GM19397 (cell line): ENCODE measurements around the gene KDM4B.

Source experiments
- ATAC-seq: cut with Tn5 transposase; IDR thresholded peaks from one replicate; pipeline ENCODE4 v1.9.1; 2021; ENCODE audit warnings: mild to moderate bottlenecking, moderate library complexity; ENCODE audit not compliant: unreplicated experiment

KDM4B gene

DNA sequence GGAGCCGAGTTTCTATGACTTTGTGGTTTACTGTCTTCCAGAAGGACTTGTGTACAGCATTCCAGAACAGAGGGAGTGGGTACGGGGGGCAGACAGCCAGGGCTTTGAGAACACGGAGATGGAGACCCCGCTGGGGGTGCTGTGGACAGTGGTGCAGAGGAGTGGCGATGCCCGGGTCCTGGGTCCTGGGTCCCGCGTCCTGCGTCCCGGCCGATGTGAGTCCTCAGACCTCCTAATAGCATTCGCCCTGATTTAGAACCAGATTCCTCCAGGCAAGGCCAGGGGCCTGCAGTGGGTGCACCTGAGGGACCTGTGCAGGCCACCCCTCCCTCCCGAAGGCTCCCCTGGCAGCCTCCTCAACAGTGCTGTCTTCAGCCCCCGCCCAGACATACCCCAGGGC is 97.9 kb downstream of the KDM4B start:
- ATAC-seq, result no peak

DNA sequence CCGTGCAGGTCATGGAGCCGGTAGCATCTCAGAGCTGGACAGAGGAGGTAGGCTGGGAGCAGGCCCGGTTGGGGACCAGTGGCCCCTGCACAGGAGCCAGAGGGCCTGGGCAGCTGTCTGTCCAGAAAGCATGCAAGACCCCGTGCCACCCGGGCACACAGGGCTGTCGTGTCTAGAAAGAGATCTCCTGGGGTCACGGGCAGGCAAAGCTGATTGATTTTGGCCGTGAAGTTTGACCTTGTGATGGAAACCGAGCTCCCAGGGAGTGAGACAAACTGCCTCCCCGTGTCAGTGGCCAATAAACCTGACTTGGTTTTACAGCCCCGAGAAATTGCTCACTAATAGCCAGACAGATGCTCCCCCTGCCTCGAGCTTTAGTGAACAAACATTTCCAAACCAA is 98.8 kb downstream of the KDM4B start:
- ATAC-seq, result no peak

DNA sequence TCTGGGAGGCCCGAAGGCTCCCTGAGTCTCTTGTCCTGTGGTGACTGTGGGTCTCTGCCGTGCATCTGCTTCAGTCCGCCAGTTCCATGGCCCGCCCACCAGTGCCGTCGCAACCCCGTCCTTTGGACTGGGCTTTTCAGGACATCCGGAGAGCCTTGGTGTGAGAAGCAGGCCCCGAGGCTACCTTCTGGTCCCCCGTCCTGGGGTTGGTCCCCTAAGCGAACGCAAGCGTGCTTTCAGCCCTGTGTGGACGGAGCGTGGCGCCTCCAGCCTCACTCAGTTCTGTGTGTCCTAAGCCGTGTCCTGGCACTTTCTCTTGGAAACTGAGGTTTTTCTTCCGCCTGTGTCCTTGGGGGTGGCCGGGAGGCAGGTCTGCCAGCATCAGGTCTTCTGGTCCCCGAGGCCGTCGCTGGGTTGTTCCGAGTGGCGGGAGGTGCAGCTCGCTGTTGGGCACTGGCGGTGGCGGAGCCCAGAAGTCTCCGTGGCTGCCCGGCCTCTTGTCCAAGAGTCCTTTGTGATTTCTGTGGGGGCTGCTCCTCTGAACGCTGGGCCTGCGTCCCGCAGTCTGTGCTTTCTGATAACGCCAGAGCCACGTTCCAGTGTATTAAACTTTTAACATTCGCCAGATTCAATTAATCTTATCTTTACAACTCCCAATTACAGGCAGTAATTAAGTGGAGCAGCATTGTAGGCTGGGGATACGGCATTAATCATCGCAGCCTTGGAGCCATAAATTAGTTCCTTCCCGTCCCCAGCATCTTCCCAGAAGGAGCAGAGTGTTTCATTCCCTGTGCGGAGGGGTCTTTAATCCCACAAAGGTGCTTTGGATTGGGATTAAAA is 99.5 kb downstream of the KDM4B start:
- no peak for ATAC-seq

DNA sequence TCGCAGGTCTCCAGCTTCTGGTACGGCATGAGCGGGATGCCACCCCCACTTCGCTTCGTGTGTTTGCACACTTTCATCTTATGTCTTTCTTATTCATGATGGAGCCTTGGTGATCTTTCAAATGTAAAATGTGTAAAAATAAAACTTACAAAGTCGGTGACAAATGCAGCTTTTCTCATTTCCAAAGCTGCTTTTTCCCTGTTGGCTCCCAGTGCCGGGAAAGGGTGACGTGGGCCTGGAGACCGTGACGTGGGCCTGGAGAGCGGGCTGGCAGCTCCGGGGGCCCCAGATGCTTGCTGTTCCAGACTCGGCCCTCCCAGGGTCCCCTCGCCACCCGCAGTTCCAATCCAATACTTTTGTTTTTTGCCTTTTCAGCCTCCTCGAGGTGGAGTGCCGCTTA is 101.4 kb downstream of the KDM4B start:
- ATAC-seq, result no peak

DNA sequence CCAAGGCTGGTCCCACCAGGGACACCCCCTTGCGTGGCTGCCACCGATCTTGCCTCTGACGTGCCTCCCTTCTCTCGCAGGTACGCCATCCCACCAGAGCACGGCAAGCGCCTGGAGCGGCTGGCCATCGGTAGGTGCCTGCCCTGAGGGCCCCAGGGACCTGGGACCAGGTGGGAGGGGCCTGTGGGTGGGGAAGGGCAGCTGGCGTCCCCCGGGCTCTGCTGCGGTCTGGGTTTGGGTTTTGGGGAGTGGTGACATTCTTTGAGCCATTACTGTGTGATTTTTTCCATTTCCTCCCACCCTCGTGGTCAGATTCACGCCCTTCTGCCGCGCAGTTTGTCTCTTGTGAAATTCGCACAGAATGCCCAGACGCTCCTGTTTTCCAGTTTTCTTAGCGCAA is 102.0 kb downstream of the KDM4B start:
- no peak for ATAC-seq

DNA sequence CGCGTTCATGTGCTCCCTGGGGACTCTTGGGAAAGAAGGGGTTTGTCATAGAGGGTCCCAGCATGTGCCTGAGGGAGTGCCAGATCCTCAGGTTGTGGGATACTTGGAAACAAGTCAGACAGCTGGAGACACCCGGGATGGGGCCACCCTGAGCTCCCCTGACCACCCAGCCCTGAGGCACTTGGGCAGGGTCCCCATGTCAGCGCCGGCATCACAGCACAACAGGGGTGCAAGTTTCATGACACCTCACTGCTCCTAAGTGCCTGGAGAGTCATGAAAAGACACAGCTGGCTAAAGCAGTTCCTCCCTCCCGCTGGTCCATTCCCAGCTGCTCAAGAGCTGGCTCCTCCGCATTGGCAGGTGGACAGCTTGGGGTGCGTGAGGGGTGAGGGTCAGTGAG is 102.7 kb downstream of the KDM4B start:
- ATAC-seq, result no peak

DNA sequence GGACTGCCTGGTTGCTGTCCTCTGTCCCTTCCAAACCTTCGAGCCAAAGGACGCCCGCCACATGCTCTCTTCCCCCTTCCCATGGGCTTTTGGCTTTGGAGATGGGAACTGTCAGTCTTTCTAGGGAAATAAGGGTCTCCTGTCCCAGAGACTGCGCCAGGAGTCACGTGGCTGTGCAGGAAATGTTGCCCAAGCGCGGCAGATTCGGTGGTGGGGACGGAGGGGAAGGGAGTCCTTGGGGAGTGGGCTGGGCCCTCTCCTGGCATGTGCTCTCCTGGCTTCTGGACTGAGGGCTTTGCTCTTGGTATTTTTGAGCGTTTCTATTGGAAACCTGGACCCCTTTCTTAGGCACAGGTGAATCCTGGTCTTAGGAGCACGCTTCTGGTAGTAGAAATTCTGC is 103.2 kb downstream of the KDM4B start:
- no peak for ATAC-seq

DNA sequence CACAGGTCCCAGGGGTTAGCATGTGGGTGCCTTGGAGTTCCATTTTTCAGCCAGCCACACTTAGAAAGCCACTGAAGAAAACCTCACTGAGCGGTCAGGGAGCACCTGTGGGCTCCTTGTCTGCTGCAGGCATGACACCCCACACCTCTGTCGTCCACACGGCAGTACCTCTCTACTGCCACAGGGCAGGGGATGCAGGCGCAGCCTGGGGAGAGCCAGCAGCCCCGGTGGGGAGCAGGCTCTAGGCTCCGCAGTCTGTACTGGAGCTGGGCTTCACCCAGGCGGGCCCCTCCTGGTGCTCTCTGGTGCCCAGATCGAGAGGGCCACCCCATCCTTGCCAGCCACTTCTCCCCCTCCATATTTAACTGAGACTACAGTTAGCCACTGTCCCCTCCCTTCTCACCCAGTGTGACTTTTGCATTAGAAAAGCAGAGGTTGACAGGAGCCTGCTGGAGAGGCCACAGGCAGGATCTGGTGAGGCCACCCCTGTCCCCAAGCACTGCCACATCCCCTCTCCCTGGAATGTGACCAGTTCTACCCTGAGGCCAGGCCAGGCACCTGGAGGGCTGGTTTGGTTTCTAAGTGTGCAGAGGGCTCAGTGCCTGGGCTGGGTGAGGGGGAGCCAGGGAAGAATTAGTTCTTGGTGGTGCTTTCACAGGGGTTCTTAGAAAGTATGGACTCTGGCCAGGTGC is 104.4 kb downstream of the KDM4B start:
- no peak for ATAC-seq

DNA sequence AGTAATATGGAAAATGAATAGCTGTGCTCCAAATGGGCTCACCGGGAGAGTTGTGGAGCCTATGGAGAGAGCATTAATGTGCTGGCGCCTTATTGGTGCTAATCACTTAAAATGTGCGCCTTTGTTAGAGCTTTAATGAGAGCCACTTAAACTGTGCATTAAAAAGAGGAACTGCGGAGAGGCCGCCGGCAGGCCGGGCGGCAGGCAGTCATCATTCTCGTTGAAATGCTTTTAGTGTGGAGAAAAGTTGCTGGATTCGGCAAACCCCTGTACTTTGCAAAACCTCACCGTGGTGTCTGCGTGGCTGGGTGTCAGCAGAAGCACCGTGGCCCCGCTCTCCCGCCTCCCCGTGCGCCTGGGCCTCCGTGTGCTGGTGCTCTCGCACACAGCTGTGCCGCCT is 105.5 kb downstream of the KDM4B start:
- no peak for ATAC-seq

DNA sequence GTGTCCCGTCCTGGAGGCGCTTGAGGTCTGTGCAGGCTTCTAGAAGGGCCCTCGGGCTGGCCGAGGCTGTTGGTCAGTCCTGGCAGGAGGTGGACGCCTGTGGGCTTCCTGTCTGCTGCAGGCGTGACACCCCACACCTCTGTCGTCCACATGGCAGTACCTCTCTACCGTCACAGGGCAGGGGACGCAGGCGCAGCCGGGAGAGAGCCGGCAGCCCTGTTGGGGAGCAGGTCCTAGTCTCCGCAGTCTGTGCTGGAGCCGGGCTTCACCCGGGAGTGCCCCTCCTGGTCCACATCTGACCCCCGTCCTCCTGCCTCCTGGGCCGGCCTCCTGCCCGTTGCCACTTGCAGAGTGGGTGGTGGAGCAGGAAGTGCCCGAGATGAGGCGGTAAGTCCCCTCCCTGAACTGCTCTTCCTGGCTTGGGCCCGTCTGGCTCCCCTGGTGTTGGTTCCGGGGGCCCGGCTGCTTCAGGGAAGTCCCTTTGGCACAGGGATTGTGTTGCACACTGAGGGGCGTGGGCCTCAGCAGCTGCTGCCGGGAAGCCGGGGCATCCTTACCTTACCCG is 106.0 kb downstream of the KDM4B start:
- ATAC-seq, result no peak

DNA sequence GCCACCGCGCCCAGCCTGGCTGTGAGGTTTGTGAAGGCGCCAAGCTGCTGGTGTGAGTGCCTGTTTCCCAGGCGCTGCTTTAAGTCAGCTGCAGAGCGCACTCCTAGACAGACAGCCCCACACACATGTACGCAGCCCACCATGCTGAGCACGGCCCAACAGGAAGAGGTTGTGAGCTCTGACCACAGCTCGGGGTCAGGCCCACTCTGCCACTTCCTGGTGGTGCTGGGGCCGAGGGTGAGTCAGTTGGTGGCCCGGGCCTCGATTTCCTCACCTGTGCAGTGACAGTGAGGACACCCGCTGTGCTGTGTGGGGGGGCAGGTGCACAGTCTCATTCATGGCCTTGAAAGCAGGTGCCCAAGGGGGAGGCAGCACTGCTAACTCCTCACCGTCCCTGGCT is 106.7 kb downstream of the KDM4B start:
- no peak for ATAC-seq

DNA sequence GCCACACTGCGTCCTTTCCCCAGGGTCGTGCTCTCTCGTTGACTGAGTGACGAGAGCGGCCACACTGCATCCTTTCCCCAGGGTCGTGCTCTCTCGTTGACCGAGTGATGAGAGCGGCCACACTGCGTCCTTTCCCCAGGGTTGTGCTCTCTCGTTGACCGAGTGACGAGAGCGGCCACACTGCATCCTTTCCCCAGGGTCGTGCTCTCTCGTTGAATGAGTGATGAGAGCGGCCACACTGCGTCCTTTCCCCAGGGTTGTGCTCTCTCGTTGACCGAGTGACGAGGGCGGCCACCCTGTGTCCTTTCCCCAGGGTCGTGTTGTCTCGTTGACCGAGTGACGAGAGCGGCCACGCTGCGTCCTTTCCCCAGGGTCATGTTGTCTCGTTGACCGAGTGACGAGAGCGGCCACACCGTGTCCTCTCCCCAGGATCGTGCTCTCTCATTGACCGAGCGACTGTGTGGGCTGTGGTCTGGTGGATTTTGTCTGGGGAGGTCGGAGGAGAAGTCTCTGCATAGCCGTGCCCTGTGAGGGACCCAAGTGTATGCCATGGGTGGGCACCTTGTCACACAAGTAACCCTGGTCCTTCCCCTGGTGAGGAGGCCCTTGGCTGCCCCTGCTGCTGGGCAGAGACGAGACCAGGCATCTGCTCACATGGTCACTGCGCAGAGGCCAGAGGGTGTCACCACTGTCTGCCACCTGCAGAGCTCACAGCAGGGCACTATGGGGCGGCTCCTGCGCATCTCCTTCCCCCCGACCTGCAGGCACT is 107.7 kb downstream of the KDM4B start:
- ATAC-seq, result no peak

DNA sequence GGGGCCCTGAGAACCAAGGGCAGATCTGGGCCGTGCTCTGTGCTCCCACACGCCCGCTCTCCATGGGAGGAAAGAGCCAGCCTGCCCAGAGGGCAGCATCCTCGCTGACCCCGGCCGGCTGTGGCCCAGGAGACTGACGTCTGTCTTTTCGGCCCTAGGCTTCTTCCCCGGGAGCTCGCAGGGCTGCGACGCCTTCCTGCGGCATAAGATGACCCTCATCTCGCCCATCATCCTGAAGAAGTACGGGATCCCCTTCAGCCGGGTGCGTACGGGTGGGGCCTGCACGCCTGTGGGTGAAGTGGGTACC is 108.2 kb downstream of the KDM4B start:
- ATAC-seq, result no peak

DNA sequence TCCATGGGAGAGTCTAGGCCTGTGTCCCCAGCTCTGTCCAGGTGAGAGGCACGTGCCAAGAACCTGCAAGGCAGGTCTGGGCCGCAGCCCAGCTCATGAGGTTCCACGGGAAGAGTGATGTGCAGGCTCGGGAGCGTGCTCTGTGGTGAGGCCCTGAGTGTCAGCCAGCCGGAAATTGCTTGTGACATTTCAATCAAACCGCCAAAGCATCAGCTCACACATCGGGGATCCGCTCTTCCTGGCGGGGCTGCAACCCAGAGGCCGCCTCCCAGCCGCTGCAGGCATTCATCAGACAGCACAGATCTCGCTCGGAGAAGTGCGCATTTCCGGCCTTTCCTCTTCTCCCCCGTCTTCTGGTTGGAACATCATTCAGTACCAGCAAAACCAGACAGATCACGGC is 109.3 kb downstream of the KDM4B start:
- no peak for ATAC-seq

DNA sequence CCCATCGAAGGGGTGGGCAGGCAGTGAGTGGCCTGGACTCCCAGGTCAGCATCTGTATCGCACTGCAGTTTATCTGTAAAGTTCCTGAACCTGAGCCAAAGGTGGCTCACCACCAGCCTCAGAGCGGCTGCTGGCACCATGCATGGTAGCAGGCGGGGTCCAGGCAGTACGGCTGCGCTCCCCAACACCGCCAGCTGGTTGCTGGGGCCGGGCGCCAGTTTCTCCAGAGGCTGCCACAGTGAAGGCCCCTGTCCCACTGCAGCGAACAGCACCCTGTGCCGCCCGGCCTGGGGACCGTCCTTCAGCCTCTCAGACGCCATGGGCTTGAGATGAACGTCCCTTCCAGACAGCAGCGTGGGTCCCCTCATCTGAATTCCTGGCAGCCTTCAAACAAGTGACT is 109.8 kb downstream of the KDM4B start:
- no peak for ATAC-seq

DNA sequence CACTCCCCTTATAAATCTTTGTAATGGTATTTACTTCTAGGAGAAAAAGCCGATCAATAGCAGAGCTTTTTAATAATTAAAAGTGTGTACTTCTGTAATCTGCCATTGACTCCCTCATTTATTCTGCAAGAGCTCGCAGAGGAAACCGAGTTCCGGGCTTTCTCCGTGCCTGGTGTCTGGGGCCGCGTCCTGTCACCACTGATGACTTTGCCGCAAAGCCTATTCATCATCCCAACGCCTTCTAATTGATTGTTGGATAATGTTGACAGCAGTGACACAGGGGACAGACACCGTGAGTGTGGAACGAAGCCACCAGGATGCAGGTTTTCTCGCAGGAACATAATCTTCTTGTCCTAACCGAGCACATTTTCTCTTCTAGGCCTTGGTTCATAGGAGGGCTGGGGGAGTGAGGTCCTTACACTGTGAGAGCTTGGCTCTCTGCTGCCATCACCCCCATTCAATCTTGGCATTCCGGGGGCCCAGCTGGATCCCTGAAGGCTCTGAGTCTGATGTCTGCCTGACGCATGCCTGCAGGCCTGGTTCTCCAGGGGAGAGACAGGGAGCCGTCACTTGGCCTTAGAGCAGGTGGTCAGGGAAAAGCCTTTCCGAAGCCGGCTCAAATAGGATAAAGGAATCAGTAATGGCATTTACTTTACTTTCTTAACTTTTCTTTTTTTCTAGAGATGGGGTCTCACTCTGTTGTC is 110.3 kb downstream of the KDM4B start:
- ATAC-seq, result no peak

DNA sequence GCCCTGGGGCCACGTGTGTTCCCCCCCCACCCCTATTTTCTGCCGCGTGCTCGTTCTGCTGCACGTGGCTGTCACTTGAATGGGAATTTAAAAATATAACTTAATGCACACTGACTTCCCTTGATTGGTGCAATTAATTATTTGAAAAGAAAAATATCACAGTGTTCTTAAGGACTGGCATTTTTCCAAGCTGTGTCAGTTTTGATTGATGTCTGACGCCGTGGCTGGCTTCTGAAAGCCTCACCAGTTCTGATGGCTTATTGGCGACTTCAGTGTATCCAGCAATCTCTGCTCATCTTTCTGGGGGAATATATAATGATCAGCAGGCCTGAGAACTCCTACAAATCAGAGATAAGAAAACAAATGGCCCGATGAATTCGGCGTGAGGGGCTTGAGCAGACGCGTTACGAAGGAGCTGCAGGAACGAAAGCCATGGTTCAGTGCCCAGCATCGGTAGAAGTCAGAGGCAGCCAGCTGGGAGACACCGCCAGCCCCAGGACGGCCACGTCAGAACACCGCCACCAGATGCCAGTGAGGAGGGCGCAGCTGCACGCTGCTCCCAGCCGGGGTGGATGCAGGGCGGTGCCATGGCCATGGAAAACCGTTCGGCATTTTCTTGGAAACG is 111.2 kb downstream of the KDM4B start:
- ATAC-seq, result no peak

DNA sequence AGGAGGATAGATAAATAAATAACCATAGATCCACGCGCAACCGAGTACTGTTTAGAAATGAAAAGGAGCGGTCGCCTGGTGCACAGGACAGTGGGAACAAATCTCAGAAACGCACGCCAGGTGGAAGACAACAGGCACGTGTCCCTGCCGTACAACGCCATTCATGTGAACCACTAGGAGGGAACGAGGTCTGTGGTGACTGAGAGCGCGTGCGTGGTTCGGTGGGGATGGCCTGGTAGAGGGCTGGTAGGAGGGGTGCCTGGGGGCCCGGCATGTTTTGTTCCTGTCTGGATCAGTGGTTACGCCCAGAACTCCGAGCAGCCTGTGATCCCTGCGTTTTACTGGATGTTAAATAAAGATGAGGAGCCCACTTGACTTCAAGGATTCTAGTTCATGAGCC is 111.9 kb downstream of the KDM4B start:
- ATAC-seq, result no peak

DNA sequence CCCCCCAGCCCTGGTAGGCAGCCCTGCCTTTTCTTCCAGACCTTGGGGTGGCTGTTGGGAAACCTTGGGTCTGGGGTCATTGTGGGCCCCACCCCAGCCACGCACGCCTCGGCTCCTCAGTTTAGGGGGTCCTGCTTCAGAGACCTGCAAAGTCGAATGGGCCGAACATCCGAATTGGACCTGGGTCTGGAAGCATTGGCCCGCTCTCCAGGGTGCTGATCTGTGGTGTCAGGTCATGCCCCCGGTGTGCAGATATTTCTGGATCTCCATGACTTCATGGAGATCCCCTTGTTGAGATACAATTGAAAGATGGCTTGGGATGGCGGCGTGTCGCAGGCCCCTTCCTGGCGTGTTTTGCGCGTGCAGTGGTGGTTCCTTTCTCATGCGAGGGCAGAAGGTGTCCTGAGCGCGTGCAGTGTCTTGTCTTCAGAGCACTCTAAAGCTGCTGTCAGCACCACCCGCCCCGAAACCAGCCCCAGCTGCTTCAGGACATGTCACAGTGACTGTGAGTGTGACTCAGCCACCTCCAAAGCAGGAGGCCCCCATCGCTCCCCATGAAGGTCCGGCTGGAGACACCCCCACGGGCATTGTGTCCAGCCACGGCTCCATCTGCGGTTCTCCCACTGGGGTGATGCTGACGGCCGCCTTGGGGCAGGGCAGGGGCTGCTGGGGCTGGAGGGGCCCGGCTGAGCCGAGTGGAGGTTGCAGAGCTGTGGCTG is 112.7 kb downstream of the KDM4B start:
- no peak for ATAC-seq

DNA sequence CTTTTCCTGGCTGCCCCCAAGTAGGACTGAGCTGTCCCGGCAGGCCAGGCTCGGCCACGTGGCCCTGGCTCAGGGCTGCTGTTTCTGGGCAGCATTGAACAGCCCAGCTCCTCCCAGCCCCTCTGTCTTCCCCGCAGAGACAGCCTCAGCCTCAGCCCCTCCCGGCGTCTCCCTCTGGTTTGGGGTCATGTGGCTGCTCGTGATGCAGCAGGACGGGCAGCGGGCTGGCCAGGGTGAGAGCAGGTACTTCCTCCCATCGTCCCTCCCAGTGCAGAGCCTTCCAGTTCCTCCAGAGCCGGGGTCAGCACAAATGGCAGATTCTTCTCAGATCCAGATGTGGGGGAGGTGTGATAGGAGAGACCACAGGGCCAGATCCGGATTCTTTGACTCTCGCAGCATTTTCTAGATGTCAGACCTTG is 114.6 kb downstream of the KDM4B start:
- no peak for ATAC-seq
